ENCODE data around the gene MECP2. TPM values are rescaled to one million over a fixed set of nuclear protein-coding genes. Genes with fewer than 3 reads are reported as not detected.

The MECP2 gene
- total RNA-seq, 4 donors from 2014 or later = 47.7 to 93.3 (median 61.1) TPM

DNA sequence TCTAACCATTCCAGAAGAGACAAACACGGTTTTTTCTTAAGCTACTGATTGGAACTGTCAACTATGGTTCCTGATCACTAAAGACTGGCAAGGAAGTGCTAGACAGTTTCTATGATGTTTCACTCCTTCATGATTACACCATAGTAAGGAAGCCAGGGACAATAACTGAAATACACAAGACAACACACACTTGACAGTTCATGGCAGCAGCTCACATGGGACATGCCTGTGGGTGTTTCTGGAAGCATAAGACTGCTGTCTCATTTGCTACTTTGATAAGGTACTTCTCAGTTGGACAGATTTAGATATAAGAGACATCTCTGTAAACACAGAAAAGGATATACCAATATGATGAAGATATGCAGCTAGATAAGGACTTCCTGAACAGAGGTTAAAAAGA lies 69.5 kb downstream of the MECP2 start:
- intact Hi-C loops (cut with DNase I) = no loop called here

DNA sequence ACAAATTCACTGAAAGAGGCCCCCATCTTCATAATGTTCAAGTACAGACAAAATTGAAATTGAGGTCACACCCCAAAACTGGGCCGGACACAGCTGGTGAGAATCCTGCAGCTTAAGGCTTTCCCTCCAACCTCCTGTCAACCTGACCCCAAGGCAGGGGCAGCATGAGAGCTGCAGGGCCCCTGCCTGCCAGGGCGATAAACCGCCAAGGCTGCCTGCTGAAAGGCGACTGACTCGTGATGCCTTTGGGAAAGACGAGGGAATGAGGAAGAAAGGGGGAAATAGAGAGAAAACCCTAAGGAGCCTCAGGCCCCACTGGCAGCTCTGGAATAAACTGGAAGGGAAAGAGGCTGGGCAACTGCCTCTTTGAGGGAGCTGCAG lies 70.5 kb downstream of the MECP2 start:
- Histone ChIP-seq H3K27me3 (no peaks in the 10 kb centered on the region), H3K9me3 (no peaks in the 10 kb centered on the region), H3K4me1 (peaks cover 8 to 32% of the 10 kb centered on the region in 2 donors), H3K4me3 (replicated peaks in 1 of 3) (no peak overlapping the region), H3K36me3 (peaks cover 10 to 14% of the 10 kb centered on the region in 2 donors), H3K27ac (no peak overlapping the region)
- no peak for DNase-seq
- no peak for TF ChIP-seq POLR2A (IDR thresholded peaks at IDR 0.05)
- TF ChIP-seq, protein P1, sequence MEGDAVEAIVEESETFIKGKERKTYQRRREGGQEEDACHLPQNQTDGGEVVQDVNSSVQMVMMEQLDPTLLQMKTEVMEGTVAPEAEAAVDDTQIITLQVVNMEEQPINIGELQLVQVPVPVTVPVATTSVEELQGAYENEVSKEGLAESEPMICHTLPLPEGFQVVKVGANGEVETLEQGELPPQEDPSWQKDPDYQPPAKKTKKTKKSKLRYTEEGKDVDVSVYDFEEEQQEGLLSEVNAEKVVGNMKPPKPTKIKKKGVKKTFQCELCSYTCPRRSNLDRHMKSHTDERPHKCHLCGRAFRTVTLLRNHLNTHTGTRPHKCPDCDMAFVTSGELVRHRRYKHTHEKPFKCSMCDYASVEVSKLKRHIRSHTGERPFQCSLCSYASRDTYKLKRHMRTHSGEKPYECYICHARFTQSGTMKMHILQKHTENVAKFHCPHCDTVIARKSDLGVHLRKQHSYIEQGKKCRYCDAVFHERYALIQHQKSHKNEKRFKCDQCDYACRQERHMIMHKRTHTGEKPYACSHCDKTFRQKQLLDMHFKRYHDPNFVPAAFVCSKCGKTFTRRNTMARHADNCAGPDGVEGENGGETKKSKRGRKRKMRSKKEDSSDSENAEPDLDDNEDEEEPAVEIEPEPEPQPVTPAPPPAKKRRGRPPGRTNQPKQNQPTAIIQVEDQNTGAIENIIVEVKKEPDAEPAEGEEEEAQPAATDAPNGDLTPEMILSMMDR (IDR thresholded peaks at IDR 0.05) = no peak
- intact Hi-C loops (cut with DNase I) = no loop called here
- 70 to 87% methylated on average over 4 to 5 of the region's 6 CpGs for WGBS, 2 donors

More for the DNA sequence above, 69.5 kb downstream of the MECP2 start:
- TF ChIP-seq, protein P1 (IDR thresholded peaks at IDR 0.05) = no peak
- no peak for TF ChIP-seq POLR2A (IDR thresholded peaks at IDR 0.05)
- WGBS, 2 donors = 75 to 86% methylated on average over 1 of the region's 1 CpG
- Histone ChIP-seq H3K4me3 (replicated peaks in 1 of 3) (no peak overlapping the region), H3K36me3 (peaks cover 10 to 14% of the 10 kb centered on the region in 2 donors), H3K27ac (no peak overlapping the region), H3K27me3 (no peaks in the 10 kb centered on the region), H3K4me1 (peaks cover 7 to 41% of the 10 kb centered on the region in 2 donors), H3K9me3 (no peaks in the 10 kb centered on the region)
- no peak for DNase-seq

DNA sequence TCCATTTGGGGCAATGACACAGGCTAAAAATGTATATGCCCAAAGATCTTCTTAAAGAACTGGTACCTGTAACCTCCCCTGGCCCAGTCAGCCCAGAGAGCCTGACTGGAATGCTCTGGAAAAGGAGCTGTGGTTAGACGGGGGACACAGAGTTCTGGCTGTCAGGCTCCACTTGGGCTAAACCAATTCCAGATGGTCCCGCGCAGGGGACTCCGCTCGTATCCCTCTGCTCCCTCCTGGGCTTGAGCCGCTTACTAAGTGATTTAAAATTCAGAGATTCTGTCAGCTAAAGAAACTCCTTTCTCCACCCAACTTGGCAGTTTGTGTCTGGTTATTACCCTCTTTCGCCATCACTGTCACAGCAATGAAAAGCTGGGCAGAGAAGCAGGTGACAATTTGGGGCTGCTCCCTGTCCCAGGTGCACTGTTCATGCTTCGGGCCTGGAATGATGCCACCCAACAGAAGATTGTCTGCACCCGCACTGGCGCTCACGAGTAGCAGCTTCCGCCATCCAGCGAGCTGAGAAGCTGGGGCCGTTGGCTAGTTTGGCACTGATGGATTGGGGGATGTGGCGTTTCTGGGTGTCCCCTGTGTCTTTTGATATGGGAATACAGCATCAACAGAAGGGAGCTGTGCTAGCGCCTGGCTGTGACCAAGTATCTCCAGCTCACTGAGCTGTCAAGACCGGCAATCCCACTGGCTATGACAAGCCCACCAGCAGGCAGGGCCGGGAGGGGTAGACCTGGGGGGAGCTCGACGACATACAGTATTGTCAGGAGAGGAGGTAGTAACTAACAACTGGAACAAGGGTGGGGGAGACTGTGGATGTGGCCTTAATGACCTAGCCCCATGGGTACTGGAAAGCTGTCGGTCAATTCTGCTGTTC lies 71.1 kb downstream of the MECP2 start:
- peaks cover 5 to 26% of the 10 kb centered on the region in 2 donors for H3K4me1 ChIP-seq
- H3K4me3 ChIP-seq (replicated peaks in 1 of 3) = no peak overlapping the region
- peaks cover 10 to 14% of the 10 kb centered on the region in 2 donors for H3K36me3 ChIP-seq
- H3K27ac ChIP-seq = peak overlapping the region in 1 of 3 donors; percentile 18
- WGBS, 2 donors = 67 to 90% methylated on average over 4 to 19 of the region's 21 CpGs
- intact Hi-C loops (cut with DNase I) = no loop called here
- DNase-seq = no peak
- no peaks in the 10 kb centered on the region for H3K27me3 ChIP-seq
- no peaks in the 10 kb centered on the region for H3K9me3 ChIP-seq
- TF ChIP-seq POLR2A (IDR thresholded peaks at IDR 0.05) = no peak
- TF ChIP-seq, protein P1 (IDR thresholded peaks at IDR 0.05) = no peak

DNA sequence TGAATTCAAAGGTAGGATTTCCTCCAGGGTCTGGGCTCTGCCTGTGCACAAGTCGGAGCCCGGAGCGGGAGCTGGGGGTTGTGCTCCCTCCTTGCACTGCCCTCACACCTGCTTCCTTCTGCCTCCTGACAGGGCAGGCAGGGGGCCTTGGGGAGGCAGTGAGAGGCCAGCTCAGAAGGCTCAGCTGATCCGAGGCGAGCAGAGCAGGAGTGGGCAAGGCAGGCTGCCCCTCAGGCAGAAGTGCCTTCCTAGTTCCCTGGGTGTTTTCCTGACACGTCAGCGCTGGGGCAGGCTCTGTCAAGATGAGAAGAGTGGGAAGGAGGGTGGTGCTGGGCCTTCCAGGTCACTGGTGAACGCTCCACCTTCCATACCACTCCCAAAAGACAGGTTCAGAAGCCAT lies 72.3 kb downstream of the MECP2 start:
- intact Hi-C loops (cut with DNase I) = no loop called here
- H3K4me1 ChIP-seq = peaks cover 5 to 35% of the 10 kb centered on the region in 2 donors
- no peak for TF ChIP-seq POLR2A (IDR thresholded peaks at IDR 0.05)
- TF ChIP-seq, protein P1 (IDR thresholded peaks at IDR 0.05) = no peak
- peak overlapping the region in 2 of 3 donors; percentile 17 to 25 for H3K27ac ChIP-seq
- peaks cover under 1 to 5% of the 10 kb centered on the region in 2 donors for H3K36me3 ChIP-seq
- H3K9me3 ChIP-seq = no peaks in the 10 kb centered on the region
- no peaks in the 10 kb centered on the region for H3K27me3 ChIP-seq
- 66% methylated on average over 5 to 7 of the region's 8 CpGs for WGBS, 2 donors
- peak; percentile 39 for DNase-seq
- H3K4me3 ChIP-seq (replicated peaks in 1 of 3) = no peak overlapping the region

DNA sequence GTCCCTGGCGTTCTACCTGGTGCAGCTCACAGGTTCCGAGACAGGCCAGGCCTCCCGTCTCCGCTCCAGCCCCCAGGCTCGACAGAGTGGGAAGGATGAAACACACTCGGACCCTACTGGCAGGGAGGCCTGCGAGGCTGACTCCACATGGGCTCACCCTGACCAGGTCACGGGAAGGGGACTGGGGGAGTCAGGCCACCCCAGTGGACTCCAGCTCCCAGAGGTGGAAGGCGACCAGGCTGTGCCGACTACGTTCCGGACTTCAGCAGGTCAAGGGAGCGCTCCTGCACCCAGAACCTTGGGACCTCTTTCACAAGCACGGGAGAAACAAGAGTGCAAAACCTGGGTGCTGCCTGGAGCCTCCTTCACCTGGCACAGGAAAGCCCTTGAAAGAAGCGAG lies 73.2 kb downstream of the MECP2 start:
- H3K4me3 ChIP-seq (replicated peaks in 1 of 3) = no peak overlapping the region
- intact Hi-C loops (cut with DNase I) = no loop called here
- no peaks in the 10 kb centered on the region for H3K27me3 ChIP-seq
- WGBS, 2 donors = 90 to 99% methylated on average over 3 to 9 of the region's 15 CpGs
- no peak for TF ChIP-seq POLR2A (IDR thresholded peaks at IDR 0.05)
- TF ChIP-seq, protein P1 (IDR thresholded peaks at IDR 0.05) = no peak
- no peaks in the 10 kb centered on the region for H3K36me3 ChIP-seq
- no peaks in the 10 kb centered on the region for H3K9me3 ChIP-seq
- DNase-seq = no peak
- peaks cover 5 to 33% of the 10 kb centered on the region in 2 donors for H3K4me1 ChIP-seq
- peak overlapping the region in 1 of 3 donors; percentile 25 for H3K27ac ChIP-seq

All from thyroid gland (tissue), 4 donors.